GM23248 (cell line): ENCODE results near the gene MESD. TPM values are rescaled to one million over a fixed set of nuclear protein-coding genes. Genes with fewer than 3 reads are reported as not detected.

Source experiments
- DNase-seq: peaks from one replicate; pipeline ENCODE4 v3.0.0-alpha.2; 2015
- H2AFZ ChIP-seq: fragments of 200-600 bp; sonication (generic); 2 replicates; pipeline ENCODE4 v1.6.1; 2016; ENCODE audit warnings: antibody characterized with exemption
- H3F3A ChIP-seq: fragments of 200-600 bp; sonication (generic); 2 replicates; pipeline ENCODE4 v1.6.1; 2016; ENCODE audit warnings: mild to moderate bottlenecking, antibody characterized with exemption, mixed run types; ENCODE audit not compliant: insufficient read depth
- H3K27ac ChIP-seq: fragments of 200-600 bp; sonication (generic); 2 replicates; pipeline ENCODE4 v1.5.1; 2016; ENCODE audit warnings: mild to moderate bottlenecking
- H3K27me3 ChIP-seq: fragments of 200-600 bp; sonication (generic); replicated peaks from 2 replicates; pipeline ENCODE4 v1.6.1; 2016; ENCODE audit warnings: mild to moderate bottlenecking; ENCODE audit not compliant: insufficient read depth
- H3K36me3 ChIP-seq: fragments of 200-600 bp; sonication (generic); 2 replicates; pipeline ENCODE4 v1.6.1; 2016; ENCODE audit warnings: low read depth, mild to moderate bottlenecking
- H3K4me1 ChIP-seq: fragments of 200-600 bp; sonication (generic); 2 replicates; pipeline ENCODE4 v1.6.1; 2016; ENCODE audit warnings: mild to moderate bottlenecking; ENCODE audit not compliant: insufficient read depth
- H3K4me2 ChIP-seq: fragments of 200-600 bp; sonication (generic); one replicate; pipeline ENCODE4 v1.6.1; 2016; ENCODE audit warnings: mild to moderate bottlenecking; ENCODE audit not compliant: unreplicated experiment
- H3K4me3 ChIP-seq: fragments of 200-600 bp; sonication (generic); 2 replicates; pipeline ENCODE4 v1.5.1; 2016; ENCODE audit warnings: mild to moderate bottlenecking
- H3K79me2 ChIP-seq: fragments of 200-600 bp; sonication (generic); 2 replicates; pipeline ENCODE4 v1.6.1; 2016; ENCODE audit warnings: mild to moderate bottlenecking; ENCODE audit not compliant: insufficient read depth
- H3K9ac ChIP-seq: fragments of 200-600 bp; sonication (generic); 2 replicates; pipeline ENCODE4 v1.6.1; 2016; ENCODE audit warnings: mild to moderate bottlenecking
- H3K9me2 ChIP-seq: fragments of 200-600 bp; sonication (generic); 2 replicates; pipeline ENCODE4 v1.6.1; 2016; ENCODE audit warnings: mixed run types, mild to moderate bottlenecking, moderate library complexity; ENCODE audit not compliant: insufficient read depth
- H3K9me3 ChIP-seq: fragments of 200-600 bp; sonication (generic); one replicate; pipeline ENCODE4 v1.6.1; 2017; ENCODE audit warnings: low read depth
- H4K20me1 ChIP-seq: fragments of 200-600 bp; sonication (generic); 2 replicates; pipeline ENCODE4 v1.6.0; 2016; ENCODE audit not compliant: insufficient read depth
- EZH2 ChIP-seq: fragments of 200-600 bp; sonication (generic); IDR thresholded peaks from 2 replicates; pipeline ENCODE4 v1.6.1; 2018; ENCODE audit warnings: antibody characterized with exemption, mild to moderate bottlenecking; ENCODE audit not compliant: insufficient read depth, poor library complexity, severe bottlenecking
- EZH2phosphoT487 ChIP-seq: fragments of 200-600 bp; sonication (generic); IDR thresholded peaks from 2 replicates; pipeline ENCODE4 v1.6.1; 2018; ENCODE audit warnings: antibody characterized with exemption, moderate library complexity, mild to moderate bottlenecking, low read depth; ENCODE audit not compliant: insufficient read depth
- WGBS, 2 experiments: methylation state at CpG; one replicate each; pipeline ENCODE4 v1.1.6; 2015 to 2017; ENCODE audit warnings: low lambda C conversion rate in 2 of 2, low coverage in 1 of 2; ENCODE audit errors: missing lambda C conversion rate in 2 of 2; 5-methylcytosine and 5-hydroxymethylcytosine counted together
- in situ Hi-C: fragments of 300-500 bp; cut with MboI; formaldehyde crosslinking; loops from 2 replicates; pipeline ENCODE4 v1.15.0; 2020
- polyA plus RNA-seq: library from polyadenylated mRNA; unstranded; fragments of >200 nt; fragmentation: Nextera tagmentation; extraction: Ambion mirVana; gene quantifications from 2 replicates; pipeline ENCODE4 v1.2.1, GENCODE V29; 2016
- total RNA-seq: library from RNA; depleted of rRNA; stranded (reverse); fragments of >200 nt; shearing (Covaris generic); gene quantifications from 2 replicates; pipeline ENCODE4 v1.2.3, GENCODE V29; 2014

Gene MESD
- total and polyA plus RNA-seq, 2 experiments from 2014 or later, result 23.0 to 35.5 TPM

DNA sequence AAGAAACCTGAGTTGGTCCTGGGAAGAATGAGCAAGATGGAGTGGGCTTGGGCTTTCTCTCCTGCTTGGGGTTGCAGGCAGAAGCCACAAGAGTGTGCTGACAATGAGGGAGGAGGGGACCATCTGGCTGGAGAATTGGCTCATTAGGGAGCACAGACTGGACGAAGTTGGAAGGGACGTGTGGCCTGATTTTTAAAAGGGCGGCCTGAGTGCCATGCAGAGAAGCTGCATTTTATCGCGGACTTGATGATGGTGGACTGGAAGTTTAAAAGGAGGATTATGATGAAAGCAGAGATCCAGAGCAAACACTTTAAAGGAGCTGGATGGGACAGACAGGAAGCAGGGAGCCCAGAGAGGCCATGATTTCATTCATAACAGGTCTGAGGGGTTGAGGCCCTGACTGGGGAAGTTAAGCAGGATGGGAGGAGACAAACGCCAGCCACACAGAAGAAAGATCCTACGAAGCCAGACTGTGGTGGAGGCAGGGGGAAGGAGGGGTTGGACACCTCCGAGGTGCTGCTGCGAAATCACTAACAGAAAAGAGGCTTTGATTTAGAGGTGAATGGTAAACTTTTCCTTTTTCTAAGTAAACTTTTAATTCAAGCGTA, 34.8 kb upstream of the MESD start:
- Histone ChIP-seq H3K27me3 (no peaks in the 10 kb centered on the region), H3K79me2 (no peaks in the 10 kb centered on the region), H4K20me1 (no peaks in the 10 kb centered on the region), H3K27ac (peak overlapping the region; percentile 94), H3K9ac (peak overlapping the region; percentile 74), H3F3A (peaks cover 18% of the 10 kb centered on the region), H3K4me1 (peaks cover 23% of the 10 kb centered on the region), H3K4me3 (no peak overlapping the region), H3K36me3 (no peaks in the 10 kb centered on the region), H3K9me2 (no peaks in the 10 kb centered on the region), H2AFZ (peak overlapping the region; percentile 82), H3K9me3 (no peaks in the 10 kb centered on the region), H3K4me2 (peak overlapping the region; percentile 76)
- DNase-seq, result no peak
- TF ChIP-seq EZH2, result no peak
- no peak for TF ChIP-seq EZH2phosphoT487
- in situ Hi-C loops, result no loop called here
- whole genome bisulfite sequencing, 2 experiments, result 77 to 78% methylated on average over 10 of the region's 10 CpGs

DNA sequence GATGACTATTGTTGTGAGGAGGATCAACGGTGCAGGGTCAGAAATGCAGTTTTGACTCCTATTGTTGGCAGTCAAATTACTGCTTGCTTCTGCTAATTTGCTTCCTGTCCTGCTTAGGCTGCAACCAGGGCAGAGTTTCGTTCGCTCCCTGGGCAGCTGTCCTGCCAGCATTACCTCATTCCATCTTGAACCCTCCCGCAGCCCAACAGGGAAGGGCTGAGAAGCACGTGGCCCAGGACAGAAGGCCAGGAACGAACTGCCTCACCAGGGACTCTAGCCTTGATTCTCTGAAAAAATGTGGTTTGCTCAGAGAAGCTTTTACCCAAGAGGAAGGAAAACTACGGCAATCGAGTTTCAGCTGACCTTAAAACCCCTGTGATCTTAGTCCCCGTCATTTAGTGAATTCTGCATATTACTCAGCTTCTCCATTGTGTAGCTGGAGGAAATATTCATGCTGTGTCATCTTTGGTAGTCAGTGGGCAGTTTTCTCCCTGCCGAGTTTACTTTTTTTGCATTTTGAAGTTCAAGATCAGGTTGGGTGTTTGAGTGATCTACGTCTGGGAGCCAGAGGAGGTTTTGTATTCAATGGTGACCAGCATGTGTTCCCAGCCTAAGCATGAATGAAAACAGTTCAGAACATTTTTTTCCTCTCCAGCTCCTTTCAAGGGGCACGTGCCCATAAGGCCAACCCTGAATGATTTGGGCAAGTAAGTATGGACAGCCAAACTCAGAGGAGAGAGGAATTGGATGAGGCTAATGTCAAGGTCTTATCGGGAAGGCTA, 34.1 kb upstream of the MESD start:
- peak overlapping the region; percentile 74 for H3K9ac ChIP-seq
- no peaks in the 10 kb centered on the region for H4K20me1 ChIP-seq
- 0 out of 2 replicates have a peak, but pooled peaks cover under 1% of the 10 kb centered on the region for H3K79me2 ChIP-seq
- 8% methylated on average over 13 of the region's 13 CpGs for WGBS, 2 experiments
- H3K36me3 ChIP-seq, result no peaks in the 10 kb centered on the region
- H3K4me1 ChIP-seq, result peaks cover 19% of the 10 kb centered on the region
- peak; percentile 92 for DNase-seq
- TF ChIP-seq EZH2 (no peak), EZH2phosphoT487 (no peak)
- in situ Hi-C loops, result no loop called here
- peak overlapping the region; percentile 94 for H3K27ac ChIP-seq
- peaks cover 18% of the 10 kb centered on the region for H3F3A ChIP-seq
- no peaks in the 10 kb centered on the region for H3K27me3 ChIP-seq
- peak overlapping the region; percentile 76 for H3K4me2 ChIP-seq
- peak overlapping the region; percentile 34 for H3K4me3 ChIP-seq
- no peaks in the 10 kb centered on the region for H3K9me2 ChIP-seq
- H2AFZ ChIP-seq, result peak overlapping the region; percentile 82
- no peaks in the 10 kb centered on the region for H3K9me3 ChIP-seq

DNA sequence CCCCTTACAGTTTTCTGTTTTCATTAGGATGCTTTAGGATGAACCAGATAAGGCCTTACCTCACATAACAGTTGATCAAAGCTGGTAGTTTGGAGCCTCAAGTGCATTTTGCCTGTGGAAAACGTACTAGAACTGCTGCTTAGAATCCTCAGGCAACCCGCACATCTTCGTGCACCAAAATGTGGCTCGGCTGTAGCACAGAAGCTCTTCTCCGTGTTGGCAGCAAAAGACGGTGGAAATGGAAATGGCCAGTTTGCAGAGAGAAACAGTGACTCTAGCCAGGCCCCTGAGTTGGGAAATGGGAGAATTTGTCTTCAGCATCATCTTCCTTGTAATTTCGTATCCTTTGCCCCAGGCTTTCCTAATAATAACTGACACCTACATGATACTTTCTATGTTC, 31.7 kb upstream of the MESD start:
- H3F3A ChIP-seq, result peaks cover 18% of the 10 kb centered on the region

DNA sequence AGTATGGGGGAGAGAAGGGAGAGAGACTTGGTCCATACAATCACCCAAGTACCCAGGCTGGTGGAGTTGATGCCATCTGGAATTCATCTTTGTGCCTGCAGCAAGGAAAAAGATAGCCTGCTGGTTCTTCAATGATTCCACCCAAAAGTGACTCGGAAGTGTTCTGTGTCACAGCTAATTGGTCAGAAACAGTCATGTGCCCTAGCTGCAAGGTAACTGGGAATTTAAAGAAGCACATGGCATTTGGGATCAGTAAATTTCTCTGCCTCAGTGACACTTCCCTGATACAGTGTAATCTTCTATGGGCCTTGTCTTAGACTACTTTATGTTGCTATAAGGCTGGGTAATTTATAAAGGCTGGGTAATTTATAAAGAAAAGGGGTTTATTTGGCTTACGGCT, 28.6 kb upstream of the MESD start:
- Histone ChIP-seq H2AFZ (no peak overlapping the region), H3K27ac (no peak overlapping the region), H3F3A (peaks cover 17% of the 10 kb centered on the region), H3K9me3 (no peaks in the 10 kb centered on the region), H3K9me2 (no peaks in the 10 kb centered on the region), H3K4me2 (no peak overlapping the region), H3K79me2 (peaks cover 13% of the 10 kb centered on the region; the same call in 1 of the 2 replicates), H4K20me1 (no peaks in the 10 kb centered on the region), H3K36me3 (no peaks in the 10 kb centered on the region), H3K9ac (no peak overlapping the region), H3K4me1 (peaks cover 17% of the 10 kb centered on the region), H3K27me3 (no peaks in the 10 kb centered on the region), H3K4me3 (no peak overlapping the region)
- in situ Hi-C loops, result no loop called here
- TF ChIP-seq EZH2phosphoT487 (no peak), EZH2 (no peak)
- 89 to 98% methylated on average over 2 of the region's 2 CpGs for WGBS, 2 experiments
- no peak for DNase-seq

More for the DNA sequence above, 31.7 kb upstream of the MESD start:
- Histone ChIP-seq H3K4me3 (no peak overlapping the region), H3K27ac (no peak overlapping the region), H3K4me1 (peaks cover 23% of the 10 kb centered on the region), H3K79me2 (0 out of 2 replicates have a peak, but pooled peaks cover 5% of the 10 kb centered on the region), H3K9me3 (no peaks in the 10 kb centered on the region), H3K4me2 (no peak overlapping the region), H3K27me3 (no peaks in the 10 kb centered on the region), H4K20me1 (no peaks in the 10 kb centered on the region), H3K36me3 (no peaks in the 10 kb centered on the region), H3K9ac (no peak overlapping the region), H3K9me2 (no peaks in the 10 kb centered on the region), H2AFZ (no peak overlapping the region)
- DNase-seq, result no peak
- no peak for TF ChIP-seq EZH2phosphoT487
- TF ChIP-seq EZH2, result no peak
- in situ Hi-C loops, result no loop called here
- 85 to 87% methylated on average over 7 of the region's 7 CpGs for WGBS, 2 experiments
